ENCODE results near the gene STK32C. TPM values are rescaled to one million over a fixed set of nuclear protein-coding genes. Genes with fewer than 3 reads are reported as not detected.
A peak's percentile ranks its signal among the peaks of the same experiment; 100 is the strongest.

The STK32C gene
- total and polyA plus RNA-seq, 2 of the 4 experiments (the other 2 are of a cell fraction), result 5.0 to 8.3 TPM

DNA sequence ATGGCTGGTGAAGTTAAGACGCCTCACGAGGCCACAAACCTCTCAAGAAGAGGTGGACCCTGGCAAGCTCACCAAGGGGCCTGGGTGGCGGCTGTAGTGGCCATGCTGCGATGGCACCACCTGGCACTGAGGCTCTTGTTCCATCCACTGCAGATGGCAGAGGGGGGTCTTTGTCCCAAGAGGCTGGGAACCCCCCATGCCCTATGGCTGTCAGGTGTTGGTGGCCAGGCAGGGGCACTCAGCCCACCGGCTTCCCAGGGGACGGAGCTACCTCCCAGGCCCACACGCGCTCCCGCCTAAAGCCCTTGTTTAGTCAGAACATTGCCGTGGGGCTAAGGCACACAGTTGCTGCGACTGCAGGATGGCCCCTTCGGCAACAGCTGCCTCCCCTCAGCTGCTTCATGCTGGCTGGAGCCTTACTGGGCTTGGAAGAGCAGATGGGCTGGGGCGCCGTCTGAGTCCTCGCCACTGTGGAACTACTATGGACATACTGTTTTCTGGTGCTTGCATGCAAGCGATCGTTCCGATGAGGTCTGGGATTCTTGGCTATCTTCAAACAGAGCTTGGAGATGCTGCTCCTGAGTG lies 74.2 kb downstream of the STK32C start:
- H4K5ac ChIP-seq (ENCODE audit: low read depth, low read length), result no peak overlapping the region
- no peaks in the 10 kb centered on the region for H3K36me3 ChIP-seq (ENCODE audit: control insufficient read depth, insufficient read depth, low read length)
- no peaks in the 10 kb centered on the region; the same call in 1 of the 2 replicates for H3K9me1 ChIP-seq (ENCODE audit: insufficient read depth, low read length)
- no peaks in the 10 kb centered on the region for H3K9me3 ChIP-seq (ENCODE audit: control insufficient read depth, insufficient read depth, low read length)
- intact Hi-C loops (cut with micrococcal nuclease) (no loop called here), in situ Hi-C loops (cut with MboI; ENCODE audit: low sequenced_read_pairs) (no loop called here), dilution Hi-C loops (cut with HindIII; ENCODE audit: low sequenced_read_pairs, unreplicated experiment) (loop anchor here (25.0 kb wide), 1 partner anchor 104 kb away; the partner anchor contains the start of gene LRRC27)
- H3K4me1 ChIP-seq (ENCODE audit: control insufficient read depth, insufficient read depth, low read length), result no peaks in the 10 kb centered on the region
- no peak overlapping the region for H3K4me3 ChIP-seq (ENCODE audit: insufficient read depth, low read depth, low read length)
- H3K4me2 ChIP-seq (ENCODE audit: low read depth, low read length), result no peak overlapping the region
- WGBS, 2 experiments (ENCODE audit: extremely low coverage in 2 of 2, insufficient read length in 1 of 2), result 40% methylated on average over 14 of the region's 18 CpGs; no CpG with 5 or more reads in 1 of the 2 experiments
- no peak overlapping the region for H3K4ac ChIP-seq (ENCODE audit: low read depth, low read length)
- TF ChIP-seq MXI1 (IDR thresholded peaks at IDR 0.05; ENCODE audit: borderline replicate concordance, low read depth, low read length) (no peak), FOS (IDR thresholded peaks at IDR 0.05; ENCODE audit: low read depth, low read length) (no peak), POLR2A (IDR thresholded peaks at IDR 0.05; ENCODE audit: low read depth, low read length) (no peak), MAFK (IDR thresholded peaks at IDR 0.05; ENCODE audit: low read depth, low read length) (no peak), CHD1 (IDR thresholded peaks at IDR 0.05; ENCODE audit: low read depth, low read length) (no peak), CEBPB (IDR thresholded peaks at IDR 0.05; ENCODE audit: low read depth, low read length) (no peak), NFE2L2 (IDR thresholded peaks at IDR 0.05; ENCODE audit: low read depth, low read length) (no peak), MAZ (IDR thresholded peaks at IDR 0.05; ENCODE audit: borderline replicate concordance, low read depth, low read length) (no peak), RAD21 (IDR thresholded peaks at IDR 0.05; ENCODE audit: low read length) (no peak), BHLHE40 (IDR thresholded peaks at IDR 0.05; ENCODE audit: low read depth, low read length) (no peak), CTCF (conservative IDR thresholded peaks at IDR 0.05; ENCODE audit: low read depth, low read length) (no peak), USF2 (IDR thresholded peaks at IDR 0.05; ENCODE audit: low read depth, low read length) (no peak), RCOR1 (IDR thresholded peaks at IDR 0.05; ENCODE audit: insufficient replicate concordance, low read length) (no peak), RFX5 (IDR thresholded peaks at IDR 0.05; ENCODE audit: low read depth, low read length) (no peak)
- TF ChIP-seq, protein P1, sequence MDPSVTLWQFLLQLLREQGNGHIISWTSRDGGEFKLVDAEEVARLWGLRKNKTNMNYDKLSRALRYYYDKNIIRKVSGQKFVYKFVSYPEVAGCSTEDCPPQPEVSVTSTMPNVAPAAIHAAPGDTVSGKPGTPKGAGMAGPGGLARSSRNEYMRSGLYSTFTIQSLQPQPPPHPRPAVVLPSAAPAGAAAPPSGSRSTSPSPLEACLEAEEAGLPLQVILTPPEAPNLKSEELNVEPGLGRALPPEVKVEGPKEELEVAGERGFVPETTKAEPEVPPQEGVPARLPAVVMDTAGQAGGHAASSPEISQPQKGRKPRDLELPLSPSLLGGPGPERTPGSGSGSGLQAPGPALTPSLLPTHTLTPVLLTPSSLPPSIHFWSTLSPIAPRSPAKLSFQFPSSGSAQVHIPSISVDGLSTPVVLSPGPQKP (IDR thresholded peaks at IDR 0.05; ENCODE audit: borderline replicate concordance, low read depth, low read length), result no peak
- H4K91ac ChIP-seq (ENCODE audit: insufficient read depth, low read depth, low read length), result no peak overlapping the region
- no peak for DNase-seq
- H4K8ac ChIP-seq (ENCODE audit: low read depth in 2 of 2, low read length in 2 of 2), result no peak overlapping the region
- H2BK5ac ChIP-seq (ENCODE audit: low read depth, low read length, poor library complexity, severe bottlenecking), result no peak overlapping the region
- no peak overlapping the region for H3K14ac ChIP-seq (replicated peaks; ENCODE audit: low read depth, low read length)
- no peak overlapping the region for H3K56ac ChIP-seq (ENCODE audit: extremely low read depth, insufficient read depth, low read length)
- no peaks in the 10 kb centered on the region for H3K79me1 ChIP-seq (ENCODE audit: low read depth in 1 of 2, low read length in 2 of 2)
- H3K18ac ChIP-seq (ENCODE audit: low read depth, low read length), result no peak overlapping the region
- no peak overlapping the region for H2AK5ac ChIP-seq (ENCODE audit: low read depth, low read length)
- CTCF ChIA-PET, result no interaction called here
- no peak overlapping the region for H3K23ac ChIP-seq (ENCODE audit: low read depth, low read length)
- H2BK15ac ChIP-seq (ENCODE audit: low read depth, low read length), result no peak overlapping the region
- no peaks in the 10 kb centered on the region for H4K20me1 ChIP-seq (ENCODE audit: insufficient read depth, low read length)
- peak overlapping the region; percentile 43 for H2AFZ ChIP-seq (replicated peaks; ENCODE audit: low read length, poor library complexity)
- POLR2A ChIA-PET (ENCODE audit: unreplicated experiment), result no interaction called here
- peaks cover 7% of the 10 kb centered on the region; the same call in 1 of the 2 replicates for H3K27me3 ChIP-seq (ENCODE audit: control insufficient read depth, insufficient read depth, low read length)
- no peak overlapping the region for H2AK9ac ChIP-seq (replicated peaks; ENCODE audit: low read depth, low read length, poor library complexity)
- no peak for ATAC-seq (ENCODE audit: low read depth)
- no peak overlapping the region for H3K27ac ChIP-seq (ENCODE audit: insufficient read depth, low read length)
- H2BK20ac ChIP-seq (ENCODE audit: low read depth, low read length), result no peak overlapping the region
- no peak overlapping the region for H3K9ac ChIP-seq (ENCODE audit: low read depth, low read length)
- BruUV-seq (replicated peaks), result no TSS peak
- H2BK120ac ChIP-seq (ENCODE audit: low read depth, low read length), result no peak overlapping the region
